GM10248 (cell line): Measurements from ENCODE around the gene TNFRSF1A.

ENCODE experiments used
- CTCF ChIA-PET: fragments of 300-600 bp; sonication (Branson Sonifier 250); formaldehyde crosslinking; extraction: SDS; loops from one replicate; lab custom pipeline; 2021; ENCODE audit warnings: antibody characterized with exemption; lab: Yijun Ruan, JAX
- POLR2A ChIA-PET: fragments of 350-650 bp; sonication (Branson Sonifier 250); formaldehyde crosslinking; extraction: SDS; loops from one replicate; lab custom pipeline; 2020; ENCODE audit warnings: antibody characterized with exemption; lab: Yijun Ruan, JAX
- DNase-seq: peaks from one replicate; pipeline ENCODE4 v3.0.0; 2012; ENCODE audit errors: extremely low spot score
- CTCF ChIP-seq: IDR thresholded peaks from 2 replicates; pipeline ENCODE4 v1.5.1; 2012; ENCODE audit warnings: mild to moderate bottlenecking, low read depth; ENCODE audit errors: extremely low read depth, missing control alignments, control extremely low read depth

The TNFRSF1A gene

GRCh38 chr12:6374786-6375160, 32.9 kb upstream of the TNFRSF1A start:
- ChIA-PET CTCF (interaction anchor here (0.8 to 2.3 kb wide), 3 partner anchors 8 to 163 kb away, joined by 3 to 5 read pairs (median 5); no protein-coding TSS in a partner anchor), POLR2A (no interaction called here)
- TF ChIP-seq CTCF = no peak
- no peak for DNase-seq

GRCh38 chr12:6374028-6374785, 32.3 kb upstream of the TNFRSF1A start:
- no peak for TF ChIP-seq CTCF
- ChIA-PET POLR2A (no interaction called here), CTCF (interaction anchor here (0.8 to 2.3 kb wide), 3 partner anchors 8 to 164 kb away, joined by 3 to 5 read pairs (median 5); no protein-coding TSS in a partner anchor)
- no peak for DNase-seq

GRCh38 chr12:6373022-6373787, 31.3 kb upstream of the TNFRSF1A start:
- DNase-seq = no peak
- ChIA-PET POLR2A (no interaction called here), CTCF (interaction anchor here (2.3 kb wide), 1 partner anchor 92 kb away, joined by 5 read pairs; no protein-coding TSS in a partner anchor)
- no peak for TF ChIP-seq CTCF

- TF ChIP-seq CTCF = no peak
- DNase-seq = no peak
- ChIA-PET CTCF (no interaction called here), POLR2A (no interaction called here)
Measured at GRCh38 chr12:6372403-6373003, 30.6 kb upstream of the TNFRSF1A start.

- TF ChIP-seq CTCF = no peak
- no peak for DNase-seq
- CTCF ChIA-PET = interaction anchor here (0.8 to 1.0 kb wide), 2 partner anchors 11 to 32 kb away, joined by 3 read pairs; no protein-coding TSS in a partner anchor
- POLR2A ChIA-PET = no interaction called here
Measured at GRCh38 chr12:6370994-6371754, 29.3 kb upstream of the TNFRSF1A start.
